ENCODE results near the gene SYT7. TPM values are rescaled to one million over a fixed set of nuclear protein-coding genes. Genes with fewer than 3 reads are reported as not detected.

The SYT7 gene
- total RNA-seq, 1 experiment from 2014 or later, result 2.5 TPM

DNA sequence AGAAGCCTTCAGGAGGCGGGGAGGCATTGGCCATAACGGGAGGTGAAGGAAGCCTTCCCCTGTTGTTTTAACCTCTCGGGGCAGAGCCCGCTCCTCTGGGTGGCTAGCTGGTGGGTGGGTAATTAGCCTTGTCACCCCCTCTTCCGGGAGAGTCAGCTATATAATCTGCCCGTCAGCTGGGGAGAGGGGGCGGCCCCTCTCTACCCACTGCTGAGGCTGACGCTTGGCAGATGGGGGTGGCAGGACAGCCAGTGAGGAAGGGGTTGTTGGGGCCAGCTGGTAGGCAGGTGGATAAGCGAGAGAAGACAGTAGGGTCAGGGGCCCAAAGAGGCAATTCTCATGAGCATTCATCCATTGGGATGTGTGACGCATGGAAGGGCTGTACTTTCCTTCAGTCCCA is 33.0 kb upstream of the SYT7 start:
- no peak overlapping the region for H3K27ac ChIP-seq (ENCODE audit: low read length)
- H3K4me3 ChIP-seq (ENCODE audit: low read depth in 2 of 2, low read length in 2 of 2), result no peak overlapping the region
- TF ChIP-seq TCF7L2 (IDR thresholded peaks at IDR 0.05; ENCODE audit: low read depth, low read length) (no peak), SIN3A (IDR thresholded peaks at IDR 0.05; ENCODE audit: borderline replicate concordance, insufficient read depth, low read depth, low read length) (no peak)
- TF ChIP-seq, protein P1, sequence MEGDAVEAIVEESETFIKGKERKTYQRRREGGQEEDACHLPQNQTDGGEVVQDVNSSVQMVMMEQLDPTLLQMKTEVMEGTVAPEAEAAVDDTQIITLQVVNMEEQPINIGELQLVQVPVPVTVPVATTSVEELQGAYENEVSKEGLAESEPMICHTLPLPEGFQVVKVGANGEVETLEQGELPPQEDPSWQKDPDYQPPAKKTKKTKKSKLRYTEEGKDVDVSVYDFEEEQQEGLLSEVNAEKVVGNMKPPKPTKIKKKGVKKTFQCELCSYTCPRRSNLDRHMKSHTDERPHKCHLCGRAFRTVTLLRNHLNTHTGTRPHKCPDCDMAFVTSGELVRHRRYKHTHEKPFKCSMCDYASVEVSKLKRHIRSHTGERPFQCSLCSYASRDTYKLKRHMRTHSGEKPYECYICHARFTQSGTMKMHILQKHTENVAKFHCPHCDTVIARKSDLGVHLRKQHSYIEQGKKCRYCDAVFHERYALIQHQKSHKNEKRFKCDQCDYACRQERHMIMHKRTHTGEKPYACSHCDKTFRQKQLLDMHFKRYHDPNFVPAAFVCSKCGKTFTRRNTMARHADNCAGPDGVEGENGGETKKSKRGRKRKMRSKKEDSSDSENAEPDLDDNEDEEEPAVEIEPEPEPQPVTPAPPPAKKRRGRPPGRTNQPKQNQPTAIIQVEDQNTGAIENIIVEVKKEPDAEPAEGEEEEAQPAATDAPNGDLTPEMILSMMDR (IDR thresholded peaks at IDR 0.05), result no peak
- intact Hi-C loops (cut with micrococcal nuclease; ENCODE audit: unreplicated experiment) (no loop called here), in situ Hi-C loops (cut with HindIII; ENCODE audit: low pct_unique_long_range_greater_than_20kb, low sequenced_read_pairs) (no loop called here)
- DNase-seq (ENCODE audit: low read depth, low spot score), result no peak
- no TSS peak for BruUV-seq (replicated peaks)
- H3K9me3 ChIP-seq (ENCODE audit: control insufficient read depth, insufficient read depth, low read depth, low read length), result no peaks in the 10 kb centered on the region
- CTCF ChIA-PET, result interaction anchor here (0.5 kb wide), 1 partner anchor 59 kb away, joined by 7 read pairs; no protein-coding TSS in a partner anchor
- H3K36me3 ChIP-seq (ENCODE audit: control insufficient read depth, insufficient read depth, low read length), result no peaks in the 10 kb centered on the region
- no peaks in the 10 kb centered on the region for H3K4me1 ChIP-seq (ENCODE audit: control insufficient read depth, insufficient read depth, low read length)
- ATAC-seq, result no peak
- H3K27me3 ChIP-seq (ENCODE audit: control insufficient read depth, insufficient read depth, low read length), result no peaks in the 10 kb centered on the region
- POLR2A ChIA-PET, result no interaction called here

- Histone ChIP-seq H3K27me3 (ENCODE audit: control insufficient read depth, insufficient read depth, low read length) (no peaks in the 10 kb centered on the region), H3K9me3 (ENCODE audit: control insufficient read depth, insufficient read depth, low read depth, low read length) (no peaks in the 10 kb centered on the region), H3K4me1 (ENCODE audit: control insufficient read depth, insufficient read depth, low read length) (no peaks in the 10 kb centered on the region; the same call in 1 of the 2 replicates), H3K36me3 (ENCODE audit: control insufficient read depth, insufficient read depth, low read length) (no peaks in the 10 kb centered on the region), H3K4me3 (ENCODE audit: low read depth in 2 of 2, low read length in 2 of 2) (no peak overlapping the region), H3K27ac (ENCODE audit: low read length) (no peak overlapping the region)
- ChIA-PET CTCF (no interaction called here), POLR2A (no interaction called here)
- in situ Hi-C loops (cut with HindIII; ENCODE audit: low pct_unique_long_range_greater_than_20kb, low sequenced_read_pairs), result no loop called here
- TF ChIP-seq, protein P1 (IDR thresholded peaks at IDR 0.05), result no peak
- TF ChIP-seq POLR2AphosphoS5 (IDR thresholded peaks at IDR 0.05; ENCODE audit: low read depth, low read length), result no peak
- TF ChIP-seq, protein P2, sequence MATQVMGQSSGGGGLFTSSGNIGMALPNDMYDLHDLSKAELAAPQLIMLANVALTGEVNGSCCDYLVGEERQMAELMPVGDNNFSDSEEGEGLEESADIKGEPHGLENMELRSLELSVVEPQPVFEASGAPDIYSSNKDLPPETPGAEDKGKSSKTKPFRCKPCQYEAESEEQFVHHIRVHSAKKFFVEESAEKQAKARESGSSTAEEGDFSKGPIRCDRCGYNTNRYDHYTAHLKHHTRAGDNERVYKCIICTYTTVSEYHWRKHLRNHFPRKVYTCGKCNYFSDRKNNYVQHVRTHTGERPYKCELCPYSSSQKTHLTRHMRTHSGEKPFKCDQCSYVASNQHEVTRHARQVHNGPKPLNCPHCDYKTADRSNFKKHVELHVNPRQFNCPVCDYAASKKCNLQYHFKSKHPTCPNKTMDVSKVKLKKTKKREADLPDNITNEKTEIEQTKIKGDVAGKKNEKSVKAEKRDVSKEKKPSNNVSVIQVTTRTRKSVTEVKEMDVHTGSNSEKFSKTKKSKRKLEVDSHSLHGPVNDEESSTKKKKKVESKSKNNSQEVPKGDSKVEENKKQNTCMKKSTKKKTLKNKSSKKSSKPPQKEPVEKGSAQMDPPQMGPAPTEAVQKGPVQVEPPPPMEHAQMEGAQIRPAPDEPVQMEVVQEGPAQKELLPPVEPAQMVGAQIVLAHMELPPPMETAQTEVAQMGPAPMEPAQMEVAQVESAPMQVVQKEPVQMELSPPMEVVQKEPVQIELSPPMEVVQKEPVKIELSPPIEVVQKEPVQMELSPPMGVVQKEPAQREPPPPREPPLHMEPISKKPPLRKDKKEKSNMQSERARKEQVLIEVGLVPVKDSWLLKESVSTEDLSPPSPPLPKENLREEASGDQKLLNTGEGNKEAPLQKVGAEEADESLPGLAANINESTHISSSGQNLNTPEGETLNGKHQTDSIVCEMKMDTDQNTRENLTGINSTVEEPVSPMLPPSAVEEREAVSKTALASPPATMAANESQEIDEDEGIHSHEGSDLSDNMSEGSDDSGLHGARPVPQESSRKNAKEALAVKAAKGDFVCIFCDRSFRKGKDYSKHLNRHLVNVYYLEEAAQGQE (IDR thresholded peaks at IDR 0.05; ENCODE audit: insufficient read depth in 1 of 2, low read depth in 2 of 2, low read length in 1 of 2), result no peak
- no peak for TF ChIP-seq TCF7L2 (IDR thresholded peaks at IDR 0.05; ENCODE audit: low read depth, low read length)
- no peak for TF ChIP-seq SIN3A (IDR thresholded peaks at IDR 0.05; ENCODE audit: borderline replicate concordance, insufficient read depth, low read depth, low read length)
- ATAC-seq (no peak), DNase-seq (ENCODE audit: low read depth, low spot score) (no peak)
- no TSS peak for BruUV-seq (replicated peaks)
- intact Hi-C loops (cut with micrococcal nuclease; ENCODE audit: unreplicated experiment), result no loop called here
These were observed 32.2 kb upstream of the SYT7 start for GRCh38 chr11:61613051-61613450.
